Uterus (tissue), 2 donors: ENCODE measurements around the gene SYT11.

Experiments
- POLR2A ChIP-seq, 2 donors: fragments of 450-650 bp; IDR thresholded peaks; one replicate each; pipeline ENCODE4 v1.6.1; 2016; ENCODE audit warnings: antibody characterized with exemption in 2 of 2, mild to moderate bottlenecking in 1 of 2, moderate library complexity in 1 of 2
- TF ChIP-seq, protein P1 (sequence below), 4 experiments: fragments of 200-600 bp in 2 of 4; fragments of 450-650 bp in 2 of 4; sonication (generic) in 2 of 4; IDR thresholded peaks; one replicate each; pipeline ENCODE4 v1.5.1; 2016 to 2019; ENCODE audit warnings: antibody characterized with exemption in 4 of 4, mild to moderate bottlenecking in 2 of 4, moderate library complexity in 1 of 4

DNA sequence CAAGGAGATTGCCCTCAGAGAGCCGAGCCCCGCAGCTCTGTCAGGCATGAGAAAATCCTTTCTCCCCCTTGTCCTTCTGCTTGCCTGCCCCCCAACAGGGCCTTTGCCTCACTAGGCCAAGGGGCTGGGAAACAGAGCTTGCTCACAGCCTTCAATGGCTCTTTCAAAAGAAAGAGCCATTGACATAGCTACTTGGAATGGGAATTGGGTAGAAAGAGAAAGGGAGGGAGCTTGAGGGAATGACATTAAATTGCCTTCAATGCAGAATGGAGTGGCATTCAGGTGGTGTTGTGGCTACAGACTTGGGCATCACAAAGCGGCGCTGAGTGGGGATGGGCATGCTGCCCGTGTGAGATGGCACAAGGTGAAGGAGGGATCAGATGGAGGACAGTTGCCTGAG, 13.2 kb downstream of the SYT11 start:
- TF ChIP-seq, protein P1, sequence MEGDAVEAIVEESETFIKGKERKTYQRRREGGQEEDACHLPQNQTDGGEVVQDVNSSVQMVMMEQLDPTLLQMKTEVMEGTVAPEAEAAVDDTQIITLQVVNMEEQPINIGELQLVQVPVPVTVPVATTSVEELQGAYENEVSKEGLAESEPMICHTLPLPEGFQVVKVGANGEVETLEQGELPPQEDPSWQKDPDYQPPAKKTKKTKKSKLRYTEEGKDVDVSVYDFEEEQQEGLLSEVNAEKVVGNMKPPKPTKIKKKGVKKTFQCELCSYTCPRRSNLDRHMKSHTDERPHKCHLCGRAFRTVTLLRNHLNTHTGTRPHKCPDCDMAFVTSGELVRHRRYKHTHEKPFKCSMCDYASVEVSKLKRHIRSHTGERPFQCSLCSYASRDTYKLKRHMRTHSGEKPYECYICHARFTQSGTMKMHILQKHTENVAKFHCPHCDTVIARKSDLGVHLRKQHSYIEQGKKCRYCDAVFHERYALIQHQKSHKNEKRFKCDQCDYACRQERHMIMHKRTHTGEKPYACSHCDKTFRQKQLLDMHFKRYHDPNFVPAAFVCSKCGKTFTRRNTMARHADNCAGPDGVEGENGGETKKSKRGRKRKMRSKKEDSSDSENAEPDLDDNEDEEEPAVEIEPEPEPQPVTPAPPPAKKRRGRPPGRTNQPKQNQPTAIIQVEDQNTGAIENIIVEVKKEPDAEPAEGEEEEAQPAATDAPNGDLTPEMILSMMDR (IDR thresholded peaks at IDR 0.05) = no peak
- no peak for TF ChIP-seq POLR2A (IDR thresholded peaks at IDR 0.05)
